BJ (cell line): ENCODE measurements around the gene IQCE. TPM values are rescaled to one million over a fixed set of nuclear protein-coding genes. Genes with fewer than 3 reads are reported as not detected.
"Not testable (repeated sequence)": the region's sequence is repeated elsewhere in the genome, so short reads cannot be mapped to it uniquely, and the experiment has no call there.

ENCODE experiments used
- CTCF ChIA-PET: fragments of 350-600 bp; formaldehyde crosslinking; extraction: SDS; loops from one replicate; lab custom pipeline; 2021; ENCODE audit warnings: antibody characterized with exemption, inconsistent platforms; lab: Yijun Ruan, JAX
- POLR2A ChIA-PET: fragments of 300-600 bp; sonication (Branson Sonifier 250); formaldehyde crosslinking; extraction: SDS; loops from one replicate; lab custom pipeline; 2021; ENCODE audit warnings: antibody characterized with exemption; lab: Charles Lee
- DNase-seq: peaks from one replicate; pipeline ENCODE4 v3.0.0-alpha.2; 2011; ENCODE audit warnings: low read depth
- H3K27me3 ChIP-seq: 2 replicates; pipeline ENCODE4 v1.6.0; 2011; ENCODE audit warnings: low read length; ENCODE audit not compliant: control insufficient read depth, insufficient read depth
- H3K36me3 ChIP-seq: 2 replicates; pipeline ENCODE4 v1.5.1; 2011; ENCODE audit warnings: low read length; ENCODE audit not compliant: control insufficient read depth, insufficient read depth
- H3K4me3 ChIP-seq: 2 replicates; pipeline ENCODE4 v1.5.1; 2011; ENCODE audit warnings: low read depth, mild to moderate bottlenecking, control low read depth, low read length
- polyA plus RNA-seq: library from polyadenylated mRNA; depleted of rRNA; stranded (reverse); fragments of >200 nt; gene quantifications from 2 replicates; pipeline ENCODE4 v1.2.3, GENCODE V29; 2011
- TF ChIP-seq, protein P1 (sequence below): IDR thresholded peaks from 2 replicates; pipeline ENCODE4 v1.5.1; 2011; ENCODE audit warnings: low read depth, mild to moderate bottlenecking, control low read depth, inconsistent platforms, low read length, moderate library complexity; ENCODE audit not compliant: insufficient read depth

IQCE gene
- polyA plus RNA-seq, 1 experiment = 9.9 TPM

DNA sequence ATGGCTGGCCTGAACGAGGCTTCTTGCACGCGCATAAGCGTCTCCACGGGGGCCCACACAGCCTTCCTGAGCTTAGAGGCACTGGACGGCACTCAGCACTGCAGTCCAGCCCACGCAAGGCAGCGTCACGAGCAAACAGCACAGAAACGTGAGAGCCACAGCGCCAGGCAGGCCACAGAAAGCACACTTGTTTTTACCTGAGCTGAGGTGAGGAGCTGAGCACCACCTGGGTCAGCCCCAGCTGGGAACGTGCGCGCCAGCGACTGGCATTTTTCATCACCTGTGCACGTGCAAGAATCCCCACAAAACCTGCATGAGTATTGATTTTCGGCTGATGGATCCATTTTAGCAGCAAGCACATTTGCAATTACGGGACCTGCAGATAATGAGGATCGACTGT is 26.7 kb downstream of the IQCE start:
- no peak overlapping the region for H3K4me3 ChIP-seq
- H3K36me3 ChIP-seq = peaks cover 7% of the 10 kb centered on the region; the same call in 1 of the 2 replicates
- no peak for DNase-seq
- CTCF ChIA-PET = interaction anchor here (0.8 to 0.9 kb wide), 2 partner anchors 10 to 95 kb away, joined by 3 to 4 read pairs; no protein-coding TSS in a partner anchor
- no peaks in the 10 kb centered on the region for H3K27me3 ChIP-seq
- POLR2A ChIA-PET = no interaction called here
- TF ChIP-seq, protein P1, sequence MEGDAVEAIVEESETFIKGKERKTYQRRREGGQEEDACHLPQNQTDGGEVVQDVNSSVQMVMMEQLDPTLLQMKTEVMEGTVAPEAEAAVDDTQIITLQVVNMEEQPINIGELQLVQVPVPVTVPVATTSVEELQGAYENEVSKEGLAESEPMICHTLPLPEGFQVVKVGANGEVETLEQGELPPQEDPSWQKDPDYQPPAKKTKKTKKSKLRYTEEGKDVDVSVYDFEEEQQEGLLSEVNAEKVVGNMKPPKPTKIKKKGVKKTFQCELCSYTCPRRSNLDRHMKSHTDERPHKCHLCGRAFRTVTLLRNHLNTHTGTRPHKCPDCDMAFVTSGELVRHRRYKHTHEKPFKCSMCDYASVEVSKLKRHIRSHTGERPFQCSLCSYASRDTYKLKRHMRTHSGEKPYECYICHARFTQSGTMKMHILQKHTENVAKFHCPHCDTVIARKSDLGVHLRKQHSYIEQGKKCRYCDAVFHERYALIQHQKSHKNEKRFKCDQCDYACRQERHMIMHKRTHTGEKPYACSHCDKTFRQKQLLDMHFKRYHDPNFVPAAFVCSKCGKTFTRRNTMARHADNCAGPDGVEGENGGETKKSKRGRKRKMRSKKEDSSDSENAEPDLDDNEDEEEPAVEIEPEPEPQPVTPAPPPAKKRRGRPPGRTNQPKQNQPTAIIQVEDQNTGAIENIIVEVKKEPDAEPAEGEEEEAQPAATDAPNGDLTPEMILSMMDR = no peak

- no peak overlapping the region for H3K4me3 ChIP-seq
- peaks cover 7% of the 10 kb centered on the region for H3K36me3 ChIP-seq
- POLR2A ChIA-PET = no interaction called here
- H3K27me3 ChIP-seq = no peaks in the 10 kb centered on the region
- DNase-seq = no peak
- CTCF ChIA-PET = no interaction called here
- TF ChIP-seq, protein P1 = no peak
Measured at GRCh38 chr7:2586326-2587020, 27.7 kb downstream of the IQCE start.

- ChIA-PET POLR2A (no interaction called here), CTCF (no interaction called here)
- TF ChIP-seq, protein P1 = no peak
Measured at GRCh38 chr7:2587134-2587533, 28.4 kb downstream of the IQCE start.

GRCh38 chr7:2587778-2588177 is 29.0 kb downstream of the IQCE start:
- Histone ChIP-seq H3K27me3 (no peaks in the 10 kb centered on the region), H3K36me3 (peaks cover 12% of the 10 kb centered on the region), H3K4me3 (no peak overlapping the region)
- CTCF ChIA-PET = no interaction called here
- no peak for DNase-seq
- POLR2A ChIA-PET = no interaction called here
- TF ChIP-seq, protein P1 = no peak

More at GRCh38 chr7:2587134-2587533, 28.4 kb downstream of the IQCE start:
- Histone ChIP-seq H3K27me3 (no peaks in the 10 kb centered on the region), H3K36me3 (peaks cover 9% of the 10 kb centered on the region), H3K4me3 (no peak overlapping the region)
- DNase-seq = no peak

DNA sequence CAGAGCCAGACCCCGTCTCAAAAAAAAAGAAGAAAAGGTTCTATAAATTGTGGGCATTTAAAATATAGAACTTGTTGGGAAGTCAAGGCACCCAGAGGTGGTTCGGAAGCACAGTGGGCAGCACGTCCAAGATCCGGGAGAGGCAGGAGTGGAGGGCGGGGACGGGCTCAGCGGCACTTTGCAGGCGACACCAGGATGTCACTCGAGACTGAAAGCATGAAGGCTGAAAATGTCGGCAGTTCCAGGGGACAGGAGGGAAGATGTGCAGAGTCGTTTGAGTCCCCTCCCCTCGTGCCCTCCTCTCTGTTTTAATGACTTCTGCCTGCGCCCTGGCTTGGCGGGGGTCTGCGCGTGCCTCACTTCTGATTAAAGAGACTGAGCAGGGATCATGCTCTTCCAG is 30.6 kb downstream of the IQCE start:
- Histone ChIP-seq H3K27me3 (no peaks in the 10 kb centered on the region), H3K4me3 (no peak overlapping the region), H3K36me3 (peaks cover 17% of the 10 kb centered on the region)
- ChIA-PET CTCF (no interaction called here), POLR2A (no interaction called here)
- no peak for DNase-seq
- TF ChIP-seq, protein P1 = no peak

DNA sequence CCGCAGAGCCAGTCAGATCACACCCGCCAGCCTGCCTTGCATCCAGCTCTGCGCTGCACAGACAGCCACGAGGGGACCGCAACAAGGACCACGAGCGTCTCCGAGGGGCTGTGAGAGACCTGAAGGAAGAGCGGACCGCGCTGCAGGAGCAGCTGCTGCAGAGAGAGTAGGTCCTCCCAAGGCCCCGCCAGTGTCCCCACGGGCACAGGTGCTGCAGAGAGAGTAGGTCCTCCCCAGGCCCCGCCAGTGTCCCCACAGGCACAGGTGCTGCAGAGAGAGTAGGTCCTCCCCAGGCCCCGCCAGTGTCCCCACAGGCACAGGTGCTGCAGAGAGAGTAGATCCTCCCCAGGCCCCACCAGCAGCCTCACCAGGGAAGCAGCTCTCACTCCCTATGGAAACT is 31.2 kb downstream of the IQCE start:
- POLR2A ChIA-PET, H3K27me3 ChIP-seq, H3K4me3 ChIP-seq, CTCF ChIA-PET, DNase-seq: not testable (repeated sequence)
- H3K36me3 ChIP-seq = peaks cover 17% of the 10 kb centered on the region
